Measurements from ENCODE around the gene DCXR.

The DCXR gene

DNA sequence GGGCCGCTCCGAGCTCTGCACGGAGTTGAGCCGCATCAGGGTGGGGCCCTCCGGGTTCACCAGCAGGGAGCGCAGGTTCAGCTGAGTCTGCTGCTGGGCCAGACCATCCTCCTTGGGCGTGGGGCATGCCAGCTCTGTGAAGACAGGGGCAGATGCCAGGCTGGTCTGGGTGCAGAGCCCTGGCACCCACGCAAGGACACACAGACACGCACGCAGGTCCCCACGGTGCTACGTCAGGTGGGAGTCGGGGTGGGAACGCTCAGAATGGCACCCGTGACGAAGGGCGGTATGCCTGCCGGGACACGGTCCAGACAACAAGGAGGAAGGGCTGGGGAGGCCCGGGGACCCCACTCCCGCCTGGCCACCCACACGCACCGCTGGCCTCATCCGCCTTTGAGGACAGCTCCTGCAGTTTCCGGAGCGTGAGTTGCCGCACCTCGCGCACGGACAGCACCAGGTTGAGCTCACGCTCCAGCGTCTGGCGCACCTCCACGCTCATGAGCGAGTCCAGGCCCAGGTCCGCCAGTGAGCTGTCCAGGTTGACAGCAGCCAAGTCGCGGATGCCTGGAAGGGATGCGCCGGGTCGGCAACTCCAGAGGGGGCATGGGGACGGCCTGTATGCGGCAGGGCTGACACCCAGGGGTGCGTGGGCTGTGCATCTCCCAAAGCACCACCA is 43.4 kb upstream of the DCXR start:
- peaks cover 76% of the 10 kb centered on the region for H3K36me3 ChIP-seq (ENCODE audit: control insufficient read depth, insufficient read depth, low read length)
- no peaks in the 10 kb centered on the region for H3K9me3 ChIP-seq (ENCODE audit: control insufficient read depth, insufficient read depth, low read length)
- H3K27ac ChIP-seq (ENCODE audit: low read length) = no peak overlapping the region
- no peak for DNase-seq (ENCODE audit: low read depth, low spot score)
- no peaks in the 10 kb centered on the region for H3K27me3 ChIP-seq (ENCODE audit: control insufficient read depth, insufficient read depth, low read length)
- peaks cover 1% of the 10 kb centered on the region; the same call in 1 of the 2 replicates for H3K4me1 ChIP-seq (ENCODE audit: control insufficient read depth, insufficient read depth, low read length)
- H3K4me3 ChIP-seq (ENCODE audit: low read length) = no peak overlapping the region
- WGBS (ENCODE audit: insufficient coverage, insufficient read length) = no CpG with 5 or more reads among the region's 44 CpGs

DNA sequence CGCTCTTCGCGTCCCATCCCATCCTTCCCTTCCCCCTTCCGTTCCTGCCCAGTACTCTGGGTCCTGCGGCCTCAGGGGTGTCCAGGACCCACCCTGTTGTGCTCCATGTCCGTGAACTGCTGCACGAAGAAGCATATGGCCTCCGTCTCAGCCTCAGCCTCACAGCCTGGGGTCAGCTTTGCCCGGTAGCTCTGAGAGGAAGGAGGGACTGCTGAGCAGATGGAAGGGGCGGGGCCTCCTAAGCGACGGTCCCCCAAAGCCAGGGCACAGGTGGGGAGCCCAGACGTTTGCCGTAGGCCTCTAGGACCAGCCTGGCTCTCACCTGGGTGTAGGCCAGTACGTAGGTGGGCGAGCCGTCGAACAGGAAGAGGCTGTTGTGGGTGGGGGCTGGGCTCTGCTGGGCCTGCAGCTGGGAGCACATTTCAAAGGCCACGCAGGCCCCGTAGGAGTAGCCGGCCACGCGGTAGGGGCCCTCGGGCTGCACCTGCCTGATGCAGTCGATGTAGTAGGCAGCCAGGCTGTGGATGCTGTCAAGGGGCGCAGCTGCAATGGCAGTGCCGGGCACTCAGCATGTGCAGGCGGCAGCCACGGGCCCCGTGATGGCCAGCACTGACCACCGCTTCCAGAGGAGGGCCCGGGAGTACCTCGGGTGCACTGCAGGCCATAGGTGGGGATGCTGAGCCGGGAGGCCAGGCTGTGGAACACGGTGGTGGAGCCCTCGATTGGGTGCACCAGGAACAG is 42.7 kb upstream of the DCXR start:
- H3K9me3 ChIP-seq (ENCODE audit: control insufficient read depth, insufficient read depth, low read length) = no peaks in the 10 kb centered on the region
- peaks cover 68% of the 10 kb centered on the region for H3K36me3 ChIP-seq (ENCODE audit: control insufficient read depth, insufficient read depth, low read length)
- no peaks in the 10 kb centered on the region for H3K27me3 ChIP-seq (ENCODE audit: control insufficient read depth, insufficient read depth, low read length)
- WGBS (ENCODE audit: insufficient coverage, insufficient read length) = no CpG with 5 or more reads among the region's 36 CpGs
- no peak for DNase-seq (ENCODE audit: low read depth, low spot score)
- peaks cover 1% of the 10 kb centered on the region; the same call in 1 of the 2 replicates for H3K4me1 ChIP-seq (ENCODE audit: control insufficient read depth, insufficient read depth, low read length)
- H3K27ac ChIP-seq (ENCODE audit: low read length) = no peak overlapping the region
- H3K4me3 ChIP-seq (ENCODE audit: low read length) = no peak overlapping the region

- DNase-seq (ENCODE audit: low read depth, low spot score) = no peak
- no peaks in the 10 kb centered on the region for H3K9me3 ChIP-seq (ENCODE audit: control insufficient read depth, insufficient read depth, low read length)
- H3K27ac ChIP-seq (ENCODE audit: low read length) = no peak overlapping the region
- H3K36me3 ChIP-seq (ENCODE audit: control insufficient read depth, insufficient read depth, low read length) = peaks cover 58% of the 10 kb centered on the region
- no peaks in the 10 kb centered on the region for H3K27me3 ChIP-seq (ENCODE audit: control insufficient read depth, insufficient read depth, low read length)
- H3K4me1 ChIP-seq (ENCODE audit: control insufficient read depth, insufficient read depth, low read length) = peaks cover 1% of the 10 kb centered on the region; the same call in 1 of the 2 replicates
- no peak overlapping the region for H3K4me3 ChIP-seq (ENCODE audit: low read length)
- no CpG with 5 or more reads among the region's 47 CpGs for WGBS (ENCODE audit: insufficient coverage, insufficient read length)
Measured at GRCh38 chr17:82079001-82079677, 41.6 kb upstream of the DCXR start.

DNA sequence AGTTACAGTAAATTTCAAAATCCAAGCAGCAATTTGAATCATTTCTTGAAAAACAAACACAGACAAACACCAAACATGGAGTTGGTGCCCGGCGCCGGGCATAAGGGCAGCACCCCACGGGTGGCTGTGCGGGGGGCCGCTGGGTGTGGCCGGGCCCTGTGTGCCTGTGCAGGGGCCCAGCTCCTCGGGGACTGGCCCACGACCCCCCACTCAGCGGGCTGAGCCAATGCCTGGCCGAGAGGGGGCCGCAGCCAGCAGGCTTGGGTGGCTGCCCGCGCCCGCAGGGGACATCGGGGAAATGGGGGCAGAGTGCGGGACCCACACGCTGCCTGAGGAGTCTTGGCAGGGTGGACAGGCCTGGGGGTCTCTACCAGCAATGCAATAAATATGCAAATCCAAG is 40.9 kb upstream of the DCXR start:
- Histone ChIP-seq H3K4me1 (ENCODE audit: control insufficient read depth, insufficient read depth, low read length) (peaks cover 1% of the 10 kb centered on the region; the same call in 1 of the 2 replicates), H3K36me3 (ENCODE audit: control insufficient read depth, insufficient read depth, low read length) (peaks cover 51% of the 10 kb centered on the region), H3K27me3 (ENCODE audit: control insufficient read depth, insufficient read depth, low read length) (no peaks in the 10 kb centered on the region), H3K9me3 (ENCODE audit: control insufficient read depth, insufficient read depth, low read length) (no peaks in the 10 kb centered on the region), H3K27ac (ENCODE audit: low read length) (no peak overlapping the region), H3K4me3 (ENCODE audit: low read length) (no peak overlapping the region)
- no CpG with 5 or more reads among the region's 18 CpGs for WGBS (ENCODE audit: insufficient coverage, insufficient read length)
- DNase-seq (ENCODE audit: low read depth, low spot score) = no peak

DNA sequence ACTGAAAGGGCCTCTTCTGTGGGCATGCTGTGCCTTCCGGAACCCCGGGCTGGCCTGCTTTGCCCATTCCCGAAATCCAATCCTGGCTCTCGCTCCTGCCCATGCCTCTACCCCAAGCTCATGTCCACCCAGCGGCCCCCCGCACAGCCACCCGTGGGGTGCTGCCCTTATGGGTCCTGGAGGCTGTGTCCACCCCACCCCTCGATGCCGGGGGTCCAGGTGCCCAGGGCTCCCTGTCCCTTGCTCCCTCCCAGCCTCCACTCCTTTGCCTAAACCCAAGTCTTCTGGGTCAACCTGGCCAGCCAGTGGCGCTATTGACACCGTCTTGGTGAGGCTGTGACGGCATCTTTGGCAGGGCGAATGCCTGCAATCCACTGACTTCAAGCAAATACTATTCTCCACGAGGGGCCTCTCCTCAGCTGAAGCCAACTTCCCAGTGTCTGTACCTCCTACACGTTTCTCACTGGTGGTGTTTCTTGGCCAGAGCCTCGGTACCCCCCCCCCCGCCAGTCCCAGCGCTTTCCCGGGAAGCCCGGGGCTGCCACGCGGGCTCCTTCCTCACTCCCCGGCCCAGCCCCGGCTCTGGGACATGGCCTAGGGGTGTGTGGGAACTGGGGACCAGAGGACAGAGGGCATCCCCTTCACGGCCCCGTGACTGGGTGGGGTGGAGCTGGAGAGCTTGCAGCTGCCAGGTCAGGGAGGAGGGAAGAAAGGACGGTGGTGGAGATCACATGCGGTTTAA is 40.3 kb upstream of the DCXR start:
- no CpG with 5 or more reads among the region's 28 CpGs for WGBS (ENCODE audit: insufficient coverage, insufficient read length)

DNA sequence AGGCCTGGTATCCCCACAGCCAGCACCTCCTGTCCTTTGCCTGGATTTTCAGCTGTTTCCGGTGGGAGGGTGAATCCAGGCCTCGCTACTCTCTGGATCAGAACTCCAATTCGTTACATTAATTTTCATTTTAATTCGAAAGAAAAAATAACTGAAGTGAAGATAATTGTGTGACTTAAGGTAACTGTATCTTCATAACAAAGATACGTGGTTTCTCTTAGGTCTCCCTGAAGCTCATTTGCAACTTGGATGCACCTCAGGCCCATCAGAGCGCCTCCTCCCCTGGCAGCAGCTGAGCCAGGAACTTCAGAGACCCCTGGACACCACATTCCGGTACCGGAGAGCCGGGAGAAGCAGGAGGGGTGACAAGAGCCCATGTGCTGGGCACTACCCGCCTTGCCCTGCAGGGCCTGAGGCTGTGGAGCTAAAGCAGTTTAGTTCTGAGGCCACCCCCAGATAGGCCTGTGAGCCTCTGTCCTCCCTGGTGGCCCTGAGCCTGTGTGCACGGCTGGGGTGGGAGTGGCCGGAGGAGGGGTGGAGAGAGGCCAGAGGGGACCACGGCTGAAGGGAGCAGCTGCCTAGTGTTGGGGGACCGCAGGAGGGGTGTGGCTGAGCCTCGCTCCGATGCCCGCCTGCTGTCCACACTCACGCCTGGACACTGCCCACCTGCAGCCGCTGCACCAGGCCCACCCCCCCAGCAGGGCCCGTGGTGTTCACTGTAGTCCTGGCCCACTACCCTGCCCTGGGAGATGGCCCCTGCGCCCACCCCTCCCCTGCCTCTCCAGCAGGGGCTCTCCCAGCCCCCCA is 39.5 kb upstream of the DCXR start:
- no peak overlapping the region for H3K27ac ChIP-seq (ENCODE audit: low read length)
- no CpG with 5 or more reads among the region's 21 CpGs for WGBS (ENCODE audit: insufficient coverage, insufficient read length)
- DNase-seq (ENCODE audit: low read depth, low spot score) = no peak

More for the DNA sequence above, 40.3 kb upstream of the DCXR start:
- Histone ChIP-seq H3K36me3 (ENCODE audit: control insufficient read depth, insufficient read depth, low read length) (peaks cover 44% of the 10 kb centered on the region), H3K4me1 (ENCODE audit: control insufficient read depth, insufficient read depth, low read length) (peaks cover 1% of the 10 kb centered on the region; the same call in 1 of the 2 replicates), H3K27ac (ENCODE audit: low read length) (no peak overlapping the region), H3K4me3 (ENCODE audit: low read length) (no peak overlapping the region), H3K9me3 (ENCODE audit: control insufficient read depth, insufficient read depth, low read length) (no peaks in the 10 kb centered on the region), H3K27me3 (ENCODE audit: control insufficient read depth, insufficient read depth, low read length) (no peaks in the 10 kb centered on the region)
- no peak for DNase-seq (ENCODE audit: low read depth, low spot score)

DNA sequence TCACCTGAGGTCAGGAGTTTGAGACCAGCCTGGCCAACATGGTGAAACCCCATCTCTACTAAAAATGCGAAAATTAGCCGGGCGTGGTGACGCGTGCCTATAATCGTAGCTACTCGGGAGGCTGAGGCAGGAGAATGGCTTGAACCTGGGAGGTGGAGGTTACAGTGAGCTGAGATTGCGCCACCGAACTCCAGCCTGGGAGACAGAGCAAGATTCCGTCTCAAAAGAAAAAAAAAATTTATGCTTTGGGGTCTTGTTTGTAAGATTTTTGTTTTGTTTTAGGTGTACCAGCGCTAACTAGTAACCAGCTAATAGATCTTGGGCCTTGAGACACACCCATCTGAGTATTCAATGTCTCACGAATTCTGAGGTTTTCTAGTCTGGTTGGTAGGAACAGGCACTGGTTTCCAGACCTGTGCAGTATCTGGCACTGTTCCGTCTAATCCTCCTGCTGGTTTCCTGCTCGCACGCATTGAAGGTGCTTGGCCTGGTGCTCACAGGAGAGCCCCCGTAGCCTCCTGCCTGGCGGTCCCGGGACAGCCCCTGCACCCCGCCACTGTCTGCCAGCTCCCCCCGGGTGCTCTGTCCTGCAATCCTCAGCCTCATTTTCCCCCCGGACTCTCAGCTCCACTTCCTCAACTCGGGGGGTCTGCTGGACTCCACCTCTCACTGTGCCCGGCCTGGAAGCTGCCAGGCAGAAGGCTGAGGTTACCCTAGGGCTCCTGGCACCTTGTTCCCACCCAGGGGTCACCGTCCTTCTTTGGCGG is 38.7 kb upstream of the DCXR start:
- Histone ChIP-seq H3K4me1 (ENCODE audit: control insufficient read depth, insufficient read depth, low read length) (peaks cover 1% of the 10 kb centered on the region; the same call in 1 of the 2 replicates), H3K4me3 (ENCODE audit: low read length) (no peak overlapping the region), H3K27me3 (ENCODE audit: control insufficient read depth, insufficient read depth, low read length) (no peaks in the 10 kb centered on the region), H3K36me3 (ENCODE audit: control insufficient read depth, insufficient read depth, low read length) (peaks cover 28% of the 10 kb centered on the region), H3K27ac (ENCODE audit: low read length) (no peak overlapping the region), H3K9me3 (ENCODE audit: control insufficient read depth, insufficient read depth, low read length) (no peaks in the 10 kb centered on the region)
- WGBS (ENCODE audit: insufficient coverage, insufficient read length) = no CpG with 5 or more reads among the region's 25 CpGs
- DNase-seq (ENCODE audit: low read depth, low spot score) = no peak

More for the DNA sequence above, 39.5 kb upstream of the DCXR start:
- Histone ChIP-seq H3K4me1 (ENCODE audit: control insufficient read depth, insufficient read depth, low read length) (peaks cover 1% of the 10 kb centered on the region; the same call in 1 of the 2 replicates), H3K36me3 (ENCODE audit: control insufficient read depth, insufficient read depth, low read length) (peaks cover 36% of the 10 kb centered on the region), H3K27me3 (ENCODE audit: control insufficient read depth, insufficient read depth, low read length) (no peaks in the 10 kb centered on the region), H3K9me3 (ENCODE audit: control insufficient read depth, insufficient read depth, low read length) (no peaks in the 10 kb centered on the region), H3K4me3 (ENCODE audit: low read length) (no peak overlapping the region)

DNA sequence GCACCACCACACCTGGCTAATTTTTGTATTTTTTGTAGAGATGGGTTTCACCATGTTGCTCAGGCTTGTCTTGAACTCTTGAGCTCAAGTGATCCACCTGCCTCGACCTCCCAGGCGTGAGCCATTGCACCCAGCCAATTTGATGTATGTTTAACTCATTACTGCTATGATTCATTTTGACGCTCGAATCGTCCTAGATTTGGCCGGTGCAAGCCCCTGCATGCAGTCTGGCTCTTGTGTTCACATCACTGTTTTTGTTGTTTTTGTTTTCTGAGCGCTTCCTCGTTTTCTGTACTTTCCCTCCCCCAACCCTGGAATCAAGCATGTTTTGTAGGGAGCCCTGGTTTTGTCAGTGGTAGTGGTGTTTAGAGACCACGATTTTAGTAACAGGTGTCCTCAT is 35.9 kb upstream of the DCXR start:
- no peak for DNase-seq (ENCODE audit: low read depth, low spot score)
- whole genome bisulfite sequencing (ENCODE audit: insufficient coverage, insufficient read length) = no CpG with 5 or more reads among the region's 9 CpGs
- no peaks in the 10 kb centered on the region for H3K9me3 ChIP-seq (ENCODE audit: control insufficient read depth, insufficient read depth, low read length)
- H3K4me1 ChIP-seq (ENCODE audit: control insufficient read depth, insufficient read depth, low read length) = peaks cover 1% of the 10 kb centered on the region; the same call in 1 of the 2 replicates
- H3K4me3 ChIP-seq (ENCODE audit: low read length) = no peak overlapping the region
- peaks cover 5% of the 10 kb centered on the region; the same call in 1 of the 2 replicates for H3K36me3 ChIP-seq (ENCODE audit: control insufficient read depth, insufficient read depth, low read length)
- H3K27me3 ChIP-seq (ENCODE audit: control insufficient read depth, insufficient read depth, low read length) = no peaks in the 10 kb centered on the region
- H3K27ac ChIP-seq (ENCODE audit: low read length) = no peak overlapping the region

GRCh38 chr17:82072827-82073226 is 35.3 kb upstream of the DCXR start:
- peaks cover 4% of the 10 kb centered on the region; the same call in 1 of the 2 replicates for H3K36me3 ChIP-seq (ENCODE audit: control insufficient read depth, insufficient read depth, low read length)
- DNase-seq (ENCODE audit: low read depth, low spot score) = no peak
- no peaks in the 10 kb centered on the region for H3K9me3 ChIP-seq (ENCODE audit: control insufficient read depth, insufficient read depth, low read length)
- H3K27ac ChIP-seq (ENCODE audit: low read length) = no peak overlapping the region
- no peaks in the 10 kb centered on the region for H3K27me3 ChIP-seq (ENCODE audit: control insufficient read depth, insufficient read depth, low read length)
- peaks cover 1% of the 10 kb centered on the region; the same call in 1 of the 2 replicates for H3K4me1 ChIP-seq (ENCODE audit: control insufficient read depth, insufficient read depth, low read length)
- no CpG with 5 or more reads among the region's 6 CpGs for WGBS (ENCODE audit: insufficient coverage, insufficient read length)
- H3K4me3 ChIP-seq (ENCODE audit: low read length) = no peak overlapping the region

Data from iPS DF 6.9 (cell line).